Dendritic cell treated with granulocyte-macrophage colony-stimulating factor and Interleukin-4, amounts not matched to agents 40 ng/mL and 50 ng/mL, for 4 days (primary cell): ENCODE results near the gene VIPR2.

ENCODE experiments used
- H3K27ac Mint-ChIP-seq: one replicate; pipeline ENCODE4 v1.8.0; 2022; ENCODE audit warnings: mild to moderate bottlenecking, mixed read lengths
- H3K27me3 Mint-ChIP-seq: one replicate; pipeline ENCODE4 v1.8.0; 2022; ENCODE audit warnings: mild to moderate bottlenecking, mixed read lengths
- H3K36me3 Mint-ChIP-seq: one replicate; pipeline ENCODE4 v1.8.0; 2022; ENCODE audit warnings: low read depth, mixed read lengths
- H3K4me1 Mint-ChIP-seq: one replicate; pipeline ENCODE4 v1.8.0; 2022; ENCODE audit warnings: low read depth, mixed read lengths
- H3K4me3 Mint-ChIP-seq: one replicate; pipeline ENCODE4 v1.8.0; 2022; ENCODE audit warnings: mild to moderate bottlenecking, moderate library complexity, mixed read lengths
- H3K9me3 Mint-ChIP-seq: one replicate; pipeline ENCODE4 v1.8.0; 2022; ENCODE audit warnings: mixed read lengths
- intact Hi-C: fragments of 100-400 bp; cut with micrococcal nuclease; formaldehyde crosslinking; loops from one replicate; pipeline ENCODE4 v1.15.0; 2022

The VIPR2 gene

DNA sequence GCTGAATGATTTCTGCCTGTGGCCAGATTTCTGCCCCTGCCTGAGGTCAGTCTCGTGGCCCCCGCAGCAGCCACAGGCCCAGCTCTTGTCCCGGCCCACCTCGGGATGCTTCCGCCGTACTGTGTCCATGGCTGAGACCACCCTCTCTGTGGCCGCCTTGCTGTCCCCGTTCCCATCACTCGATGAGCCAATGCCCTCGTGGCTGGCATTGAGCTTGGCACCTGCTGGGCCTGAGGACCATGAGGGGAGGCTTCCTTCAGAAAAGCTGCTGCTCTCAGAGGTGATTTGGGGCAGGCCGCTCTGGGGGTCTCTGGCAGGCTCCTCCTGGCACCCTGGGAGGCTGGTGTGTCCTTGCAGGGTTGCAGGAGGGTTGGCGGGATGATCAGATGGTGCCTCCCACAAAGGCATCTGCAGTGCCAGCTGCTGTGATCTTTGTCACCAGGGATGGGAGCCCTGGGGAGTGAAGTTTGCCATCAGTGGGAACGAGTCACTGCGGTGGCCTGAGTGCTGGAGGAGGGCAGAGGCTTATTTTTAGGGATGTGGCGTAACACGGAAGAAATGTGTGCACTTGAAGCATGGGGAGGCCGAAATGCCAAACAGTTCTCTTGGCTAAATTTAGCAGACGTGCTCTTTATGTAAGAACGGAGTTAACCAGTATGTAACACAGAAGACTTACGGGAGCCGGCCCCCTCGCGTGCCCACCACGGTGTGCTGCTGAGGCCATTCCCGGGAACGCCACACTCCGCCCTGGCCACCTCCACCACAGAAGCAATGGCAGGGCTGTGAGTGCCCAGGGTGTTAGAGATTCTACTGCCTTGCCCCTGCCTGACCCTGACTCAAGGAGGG, 47.7 kb downstream of the VIPR2 start:
- no peaks in the 10 kb centered on the region for H3K36me3 Mint-ChIP-seq
- H3K27ac Mint-ChIP-seq, result no peak overlapping the region
- intact Hi-C loops, result no loop called here
- no peak overlapping the region for H3K4me3 Mint-ChIP-seq
- peaks cover 19% of the 10 kb centered on the region for H3K9me3 Mint-ChIP-seq
- H3K27me3 Mint-ChIP-seq, result no peaks in the 10 kb centered on the region
- H3K4me1 Mint-ChIP-seq, result no peaks in the 10 kb centered on the region

DNA sequence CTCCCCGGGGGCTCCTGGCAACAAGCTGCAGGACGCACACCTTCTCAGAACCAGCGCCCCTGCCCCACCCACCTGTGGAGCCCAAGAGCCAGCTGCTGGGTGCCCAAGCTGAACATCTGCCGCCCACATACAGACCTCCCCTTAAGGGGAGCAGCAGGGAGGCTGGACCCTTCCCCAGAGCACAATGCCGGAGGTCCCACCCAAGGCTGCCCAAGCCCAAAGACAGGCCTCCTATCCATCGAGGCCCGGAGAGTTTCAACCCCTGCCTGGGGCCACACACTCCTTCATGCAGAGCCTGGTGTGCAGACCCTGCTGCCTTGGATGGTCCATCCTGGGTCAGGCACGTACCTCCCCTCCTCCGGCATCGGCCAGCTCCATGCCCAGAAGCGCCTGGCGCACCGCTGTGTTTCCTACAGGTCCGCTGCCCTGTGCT, 48.7 kb downstream of the VIPR2 start:
- peaks cover 9% of the 10 kb centered on the region for H3K9me3 Mint-ChIP-seq
- H3K27ac Mint-ChIP-seq, result no peak overlapping the region
- H3K4me1 Mint-ChIP-seq, result no peaks in the 10 kb centered on the region
- H3K36me3 Mint-ChIP-seq, result no peaks in the 10 kb centered on the region
- no peak overlapping the region for H3K4me3 Mint-ChIP-seq
- intact Hi-C loops, result no loop called here
- no peaks in the 10 kb centered on the region for H3K27me3 Mint-ChIP-seq

DNA sequence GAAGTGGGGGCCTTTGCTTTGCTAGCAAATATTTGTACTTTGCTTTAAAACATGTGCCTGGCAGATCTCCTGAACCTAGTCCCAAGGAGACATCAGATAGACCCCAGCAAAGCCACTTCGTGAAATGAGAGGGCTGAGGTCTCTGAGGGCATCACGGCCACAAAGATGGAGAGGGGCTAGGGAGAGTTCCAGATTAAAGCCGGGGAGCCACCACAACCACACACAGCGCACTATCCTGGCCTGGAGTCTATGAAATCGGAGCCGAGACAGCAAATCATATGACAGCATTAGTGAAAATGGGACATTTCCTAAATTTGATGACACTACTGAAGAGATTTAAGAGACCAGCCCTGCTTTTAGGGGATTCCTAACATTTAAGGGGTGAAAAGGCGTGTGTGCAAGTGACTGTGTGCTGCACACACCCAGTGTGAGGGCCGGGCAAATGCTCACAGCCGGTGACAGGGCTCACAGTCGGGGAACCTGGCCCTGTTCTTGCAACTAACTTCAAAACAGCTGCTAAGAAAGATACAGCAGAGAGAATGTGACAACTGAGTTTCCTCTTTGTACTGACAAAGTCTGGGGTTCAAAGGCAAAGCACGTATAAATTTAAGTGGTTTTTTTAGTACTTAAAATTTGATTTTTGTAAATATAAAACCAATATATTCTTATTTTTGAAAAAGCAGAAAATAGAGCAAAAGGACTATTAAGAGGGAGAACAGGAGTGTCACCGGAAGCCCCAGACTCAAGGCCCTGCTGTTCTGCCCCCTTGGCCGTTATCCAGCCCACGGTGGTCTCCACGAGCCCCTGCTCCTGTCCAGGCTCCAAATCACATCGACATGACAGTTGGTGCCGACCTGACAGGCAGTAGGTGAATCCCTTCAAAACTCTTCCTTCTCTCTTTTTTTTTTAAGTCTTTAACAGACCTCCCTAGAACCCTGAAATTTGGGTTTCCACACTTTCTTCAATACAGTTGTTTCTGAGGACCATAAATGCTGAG, 49.5 kb downstream of the VIPR2 start:
- Mint-ChIP-seq H3K27ac (no peak overlapping the region), H3K36me3 (no peaks in the 10 kb centered on the region), H3K27me3 (no peaks in the 10 kb centered on the region), H3K4me3 (no peak overlapping the region), H3K4me1 (no peaks in the 10 kb centered on the region), H3K9me3 (peaks cover 2% of the 10 kb centered on the region)
- intact Hi-C loops, result no loop called here

DNA sequence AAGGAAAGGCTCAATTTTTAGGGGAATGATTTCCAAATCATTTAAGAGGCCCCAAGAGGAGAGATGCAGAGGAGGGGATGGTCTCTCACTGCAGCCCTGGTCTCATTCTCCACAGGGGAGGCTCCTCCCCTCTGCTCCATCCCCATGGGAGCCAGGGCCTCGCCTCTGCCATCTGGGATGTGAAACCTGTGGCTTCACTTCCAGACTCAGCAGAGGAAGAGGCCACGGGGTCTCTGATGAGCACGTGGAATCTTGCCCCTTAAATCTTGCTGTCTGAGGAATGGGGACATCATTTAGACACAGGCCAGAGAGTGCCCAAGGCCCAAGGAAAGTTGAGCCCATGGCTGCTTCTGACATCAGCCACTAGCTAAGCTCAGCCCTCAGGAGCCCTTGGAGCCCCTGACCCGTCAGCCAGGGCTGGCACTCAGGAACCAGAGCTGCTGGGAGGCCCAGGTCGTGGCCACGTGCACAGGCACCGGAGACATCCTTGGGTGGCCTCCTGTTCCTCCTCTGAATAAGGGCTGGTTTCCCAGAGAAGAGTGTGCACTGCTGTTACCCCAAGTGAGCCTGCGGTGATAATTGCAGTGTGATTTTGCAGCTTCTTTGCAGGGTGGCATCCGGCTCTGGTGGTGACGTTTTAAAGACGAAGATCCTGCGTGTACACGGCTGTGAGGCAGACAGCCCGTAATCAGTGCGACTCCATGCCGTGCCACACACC, 50.5 kb downstream of the VIPR2 start:
- H3K36me3 Mint-ChIP-seq, result no peaks in the 10 kb centered on the region
- H3K27ac Mint-ChIP-seq, result no peak overlapping the region
- H3K9me3 Mint-ChIP-seq, result no peaks in the 10 kb centered on the region

DNA sequence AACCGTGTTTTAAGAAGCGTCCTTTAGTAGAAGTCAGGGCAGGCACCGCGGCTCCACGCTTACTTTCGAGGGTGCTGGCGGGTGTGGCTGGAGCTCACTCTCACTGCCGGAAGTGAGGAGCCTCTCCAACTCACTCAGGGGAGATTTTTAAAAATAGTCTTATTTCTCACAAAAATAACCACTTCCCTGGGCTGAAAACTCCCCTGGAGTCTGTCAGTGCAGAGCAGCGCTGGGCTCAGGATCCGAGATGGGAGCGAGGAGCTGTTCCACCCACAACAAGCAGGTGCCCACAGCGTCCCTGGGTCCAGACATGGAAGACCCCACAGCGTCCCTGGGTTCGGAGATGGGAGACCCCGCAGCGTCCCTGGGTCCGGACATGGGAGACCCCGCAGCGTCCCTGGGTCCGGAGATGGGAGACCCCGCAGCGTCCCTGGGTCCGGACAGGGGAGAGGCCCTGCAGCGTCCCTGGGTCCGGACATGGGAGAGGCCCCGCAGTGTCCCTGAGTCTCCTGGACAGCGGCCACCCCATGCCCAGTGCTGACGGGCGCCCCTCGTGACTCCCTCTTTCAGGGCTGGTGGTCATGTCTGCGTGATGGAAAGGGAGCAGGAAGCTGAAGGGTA, 51.2 kb downstream of the VIPR2 start:
- Mint-ChIP-seq H3K36me3 (no peaks in the 10 kb centered on the region), H3K4me3 (no peak overlapping the region), H3K4me1 (no peaks in the 10 kb centered on the region), H3K9me3 (no peaks in the 10 kb centered on the region), H3K27me3 (no peaks in the 10 kb centered on the region), H3K27ac (no peak overlapping the region)
- intact Hi-C loops, result no loop called here

More for the DNA sequence above, 50.5 kb downstream of the VIPR2 start:
- Mint-ChIP-seq H3K27me3 (no peaks in the 10 kb centered on the region), H3K4me1 (no peaks in the 10 kb centered on the region), H3K4me3 (no peak overlapping the region)
- intact Hi-C loops, result no loop called here

DNA sequence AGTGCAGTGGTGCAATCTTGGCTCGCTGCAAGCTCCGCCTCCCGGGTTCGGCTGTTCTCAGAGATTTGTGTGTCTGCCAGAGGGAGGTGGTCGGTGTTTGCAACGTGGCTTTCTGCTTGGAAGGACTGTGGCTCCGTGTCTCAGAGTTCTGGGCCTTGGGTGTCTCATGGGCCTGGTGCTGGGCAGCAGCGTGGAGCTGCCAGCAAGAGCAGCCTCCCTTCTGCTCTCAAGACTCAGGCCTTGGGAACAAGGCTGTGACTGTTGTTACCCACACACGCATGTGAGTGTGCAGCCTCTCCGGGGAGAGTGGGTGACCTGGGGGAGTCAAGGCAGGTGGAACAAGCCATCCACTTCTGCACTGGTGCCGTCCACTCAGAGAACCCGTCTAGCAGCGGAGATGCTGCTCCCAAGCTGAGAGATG, 52.0 kb downstream of the VIPR2 start:
- no peaks in the 10 kb centered on the region for H3K27me3 Mint-ChIP-seq
- no peaks in the 10 kb centered on the region for H3K4me1 Mint-ChIP-seq
- H3K4me3 Mint-ChIP-seq, result no peak overlapping the region
- H3K27ac Mint-ChIP-seq, result no peak overlapping the region
- H3K36me3 Mint-ChIP-seq, result no peaks in the 10 kb centered on the region
- intact Hi-C loops, result no loop called here
- H3K9me3 Mint-ChIP-seq, result no peaks in the 10 kb centered on the region

DNA sequence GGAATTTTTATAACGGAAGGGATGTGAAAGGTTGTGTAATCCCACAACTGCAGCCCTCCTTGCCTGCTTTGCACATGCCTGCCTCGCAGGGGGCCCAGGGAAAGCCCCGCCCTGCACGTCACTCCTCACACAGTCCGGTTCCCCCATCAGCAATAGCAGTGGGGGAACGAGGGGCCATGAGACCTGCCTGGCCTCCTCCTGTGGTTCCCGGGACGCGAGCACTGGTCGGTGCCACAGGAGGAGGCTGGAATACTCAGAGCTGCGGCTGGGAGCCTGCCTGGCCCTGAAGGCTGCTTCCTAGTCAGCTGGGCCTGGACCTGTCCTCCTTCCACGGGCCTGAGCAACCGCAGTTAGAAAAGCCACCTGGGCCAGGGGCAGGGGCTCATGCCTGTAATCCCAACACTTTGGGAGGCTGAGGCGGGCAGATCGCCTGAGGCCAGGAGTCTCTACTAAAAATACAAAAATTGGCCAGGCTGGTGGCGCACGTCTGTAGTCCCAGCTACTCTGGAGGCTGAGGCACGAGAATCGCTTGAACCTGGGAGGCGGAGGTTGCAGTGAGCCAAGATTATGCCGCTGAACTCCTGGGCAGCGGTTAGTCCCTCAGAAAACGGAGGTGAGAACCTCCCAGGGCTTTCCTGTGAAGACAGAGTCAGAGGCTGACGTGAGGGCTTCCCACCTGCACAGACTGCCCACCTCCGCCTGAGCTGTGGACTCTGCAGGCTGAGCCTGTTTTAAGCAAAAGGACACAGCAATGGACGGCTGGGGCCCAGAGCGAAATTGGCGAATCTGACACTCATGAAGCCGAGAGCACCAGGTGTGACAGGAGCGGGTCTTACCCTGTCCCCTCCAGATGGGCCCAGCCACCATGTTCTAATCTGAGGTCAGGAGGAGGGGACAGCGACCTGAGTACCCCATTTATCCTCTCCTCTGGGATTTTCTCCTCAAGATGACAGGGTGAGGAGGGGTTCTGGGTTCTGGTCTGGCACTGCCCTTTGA, 52.9 kb downstream of the VIPR2 start:
- Mint-ChIP-seq H3K27ac (no peak overlapping the region), H3K9me3 (no peaks in the 10 kb centered on the region), H3K27me3 (no peaks in the 10 kb centered on the region), H3K4me3 (no peak overlapping the region), H3K4me1 (no peaks in the 10 kb centered on the region), H3K36me3 (no peaks in the 10 kb centered on the region)
- intact Hi-C loops, result no loop called here

DNA sequence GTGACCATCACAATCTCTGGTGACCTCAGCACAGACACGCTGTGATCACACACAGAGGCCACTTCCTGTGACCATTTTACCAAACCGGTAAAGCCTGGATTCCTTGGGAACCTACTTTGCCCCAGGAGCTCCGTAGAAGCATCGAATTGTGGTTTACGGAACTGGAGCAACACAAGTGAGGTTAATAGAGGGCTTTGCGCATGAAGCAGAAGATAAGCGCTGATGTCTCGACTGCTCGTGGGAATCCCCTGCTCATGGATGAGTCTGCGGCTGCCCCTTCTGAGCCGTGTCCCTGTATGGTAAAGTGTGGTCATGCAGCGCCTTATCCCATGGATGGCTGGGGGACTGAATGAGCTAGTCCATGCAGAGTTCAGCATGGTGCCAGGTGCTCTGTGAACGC, 53.6 kb downstream of the VIPR2 start:
- no peaks in the 10 kb centered on the region for H3K27me3 Mint-ChIP-seq
- no peaks in the 10 kb centered on the region for H3K36me3 Mint-ChIP-seq
- no peak overlapping the region for H3K4me3 Mint-ChIP-seq
- H3K4me1 Mint-ChIP-seq, result no peaks in the 10 kb centered on the region
- H3K27ac Mint-ChIP-seq, result no peak overlapping the region
- H3K9me3 Mint-ChIP-seq, result no peaks in the 10 kb centered on the region
- intact Hi-C loops, result no loop called here

DNA sequence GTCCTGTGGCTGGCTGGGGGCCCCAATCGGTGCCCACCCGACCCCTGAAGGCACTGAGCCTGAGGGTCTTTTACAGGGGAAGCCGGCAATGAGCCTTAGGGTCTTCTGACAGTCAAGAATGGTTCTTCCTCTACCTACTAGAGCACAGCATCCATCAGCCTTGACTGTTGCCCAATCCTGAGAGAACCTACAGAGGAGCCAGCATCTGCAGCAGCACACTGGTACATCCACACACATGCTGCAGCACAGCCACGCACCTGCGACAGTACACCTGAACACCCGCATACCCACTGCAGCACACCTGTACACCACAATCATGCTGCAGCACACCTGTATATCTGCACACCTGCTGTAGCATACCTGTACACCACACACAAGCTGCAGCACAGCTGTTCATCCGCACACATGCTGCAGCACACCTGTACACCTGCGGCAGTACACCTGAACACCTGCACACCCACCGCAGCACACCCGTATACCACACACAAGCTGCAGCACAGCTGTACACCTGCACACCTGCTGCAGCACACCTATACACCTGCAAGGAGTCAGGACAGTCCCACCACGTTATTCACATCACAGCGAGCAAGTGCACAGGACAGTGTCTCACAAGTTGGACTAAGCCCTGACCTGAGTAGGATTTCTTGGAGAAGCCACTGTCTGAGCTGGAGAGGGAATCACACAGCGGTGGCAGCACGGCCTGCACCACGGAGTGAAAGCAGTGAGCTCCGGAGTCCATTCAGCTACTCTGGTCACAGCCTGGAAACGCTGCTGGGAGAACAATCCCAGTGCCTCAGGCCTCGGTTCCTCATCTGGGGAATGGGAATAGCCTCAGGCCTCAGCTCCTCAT, 56.4 kb downstream of the VIPR2 start:
- intact Hi-C loops, result no loop called here
- no peaks in the 10 kb centered on the region for H3K4me1 Mint-ChIP-seq
- no peaks in the 10 kb centered on the region for H3K27me3 Mint-ChIP-seq
- no peaks in the 10 kb centered on the region for H3K9me3 Mint-ChIP-seq
- no peak overlapping the region for H3K4me3 Mint-ChIP-seq
- no peak overlapping the region for H3K27ac Mint-ChIP-seq
- no peaks in the 10 kb centered on the region for H3K36me3 Mint-ChIP-seq

DNA sequence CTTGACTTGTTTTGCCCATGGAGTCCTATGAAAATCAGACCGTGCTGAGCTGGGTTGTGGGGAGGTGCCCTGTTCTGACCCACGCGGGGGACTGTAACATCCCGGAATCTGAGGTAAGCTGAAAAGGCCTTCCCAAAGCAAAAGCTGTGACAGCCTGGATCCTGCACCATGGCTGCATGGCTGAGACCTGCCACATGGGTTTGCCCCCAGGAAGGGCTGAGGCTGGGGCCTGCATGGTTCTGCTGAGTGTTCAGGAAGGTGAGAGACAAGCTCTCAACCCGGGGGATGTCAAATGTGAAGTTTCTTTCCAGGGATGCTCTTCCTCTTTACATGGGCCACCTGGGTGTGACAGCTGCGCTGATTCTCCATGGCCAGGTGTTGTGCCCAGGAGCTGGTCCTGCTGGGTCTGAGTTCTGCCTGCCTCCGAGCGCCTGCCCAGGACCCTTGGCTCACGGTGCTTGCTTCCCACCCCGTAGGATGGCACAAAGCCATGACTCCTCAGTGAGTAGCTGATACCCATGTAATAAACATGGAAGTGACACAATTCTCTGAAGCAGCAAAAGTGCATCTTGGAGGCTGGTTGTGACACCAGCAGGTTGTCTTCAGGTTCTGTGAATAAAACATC, 58.3 kb downstream of the VIPR2 start:
- Mint-ChIP-seq H3K4me3 (no peak overlapping the region), H3K4me1 (no peaks in the 10 kb centered on the region), H3K9me3 (no peaks in the 10 kb centered on the region), H3K27ac (no peak overlapping the region), H3K36me3 (no peaks in the 10 kb centered on the region), H3K27me3 (no peaks in the 10 kb centered on the region)
- intact Hi-C loops, result no loop called here

DNA sequence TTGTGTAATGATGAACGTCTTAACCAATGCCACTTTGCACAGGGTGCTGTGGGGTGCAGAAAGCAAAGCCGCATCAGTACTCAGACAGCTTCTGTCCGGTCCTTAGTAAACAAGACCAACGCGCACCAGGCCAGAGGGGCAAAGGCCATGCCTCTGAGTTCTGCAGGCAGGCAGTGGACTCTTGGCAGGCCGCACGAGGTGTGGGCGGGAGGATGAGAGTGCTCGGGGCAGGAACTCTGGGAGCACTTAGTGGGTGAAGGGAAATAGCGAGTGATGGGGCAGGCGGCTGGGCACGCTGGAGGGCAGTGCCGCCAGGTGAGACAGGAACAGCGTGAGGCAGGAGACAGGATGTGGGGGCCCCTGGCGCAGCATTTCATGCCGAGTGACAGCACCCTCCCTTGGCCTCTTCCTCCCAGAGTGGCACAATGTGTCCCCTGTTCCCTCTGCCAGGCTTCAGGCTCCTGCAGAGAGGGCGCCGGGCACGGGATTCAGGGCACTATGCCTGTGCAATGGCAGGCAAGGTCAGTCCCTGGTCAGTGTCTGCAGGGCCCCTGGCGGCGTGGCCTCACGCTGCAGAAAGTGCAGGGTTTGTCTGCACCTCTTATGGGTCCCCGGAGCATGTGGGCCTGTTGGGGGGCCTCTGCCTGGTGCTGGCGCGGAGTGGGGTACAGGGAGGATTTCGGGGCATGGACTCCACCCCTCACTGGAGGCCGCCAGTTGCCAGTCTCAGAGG, 60.4 kb downstream of the VIPR2 start:
- H3K36me3 Mint-ChIP-seq, result no peaks in the 10 kb centered on the region
- no peak overlapping the region for H3K4me3 Mint-ChIP-seq
- no peak overlapping the region for H3K27ac Mint-ChIP-seq
- no peaks in the 10 kb centered on the region for H3K4me1 Mint-ChIP-seq
- intact Hi-C loops, result no loop called here
- H3K27me3 Mint-ChIP-seq, result peaks cover 2% of the 10 kb centered on the region
- no peaks in the 10 kb centered on the region for H3K9me3 Mint-ChIP-seq
